ENCODE measurements around the gene RRBP1.

Gene RRBP1

GRCh38 chr20:17617212-17617867, 64.7 kb downstream of the RRBP1 start:
- DNase-seq: peak; percentile 75

GRCh38 chr20:17616480-17617211, 65.4 kb downstream of the RRBP1 start:
- no peak for DNase-seq

GRCh38 chr20:17615645-17616479, 66.2 kb downstream of the RRBP1 start:
- DNase-seq: no peak

GRCh38 chr20:17614812-17615644, 67.0 kb downstream of the RRBP1 start:
- no peak for DNase-seq

- no peak for DNase-seq
Observed at GRCh38 chr20:17614176-17614811, 67.7 kb downstream of the RRBP1 start.

- DNase-seq: no peak
Observed at GRCh38 chr20:17613328-17614175, 68.5 kb downstream of the RRBP1 start.

- DNase-seq: no peak
Observed at GRCh38 chr20:17612992-17613327, 69.1 kb downstream of the RRBP1 start.

GRCh38 chr20:17612287-17612991, 69.6 kb downstream of the RRBP1 start:
- no peak for DNase-seq

- no peak for DNase-seq
Observed at GRCh38 chr20:17611540-17612286, 70.3 kb downstream of the RRBP1 start.

GRCh38 chr20:17611290-17611539, 70.8 kb downstream of the RRBP1 start:
- DNase-seq: no peak

GRCh38 chr20:17610566-17611289, 71.3 kb downstream of the RRBP1 start:
- no peak for DNase-seq

- no peak for DNase-seq
Observed at GRCh38 chr20:17609811-17610377, 72.1 kb downstream of the RRBP1 start.

- DNase-seq: no peak
Observed at GRCh38 chr20:17608701-17609497, 73.1 kb downstream of the RRBP1 start.

GRCh38 chr20:17606001-17606400, 76.0 kb downstream of the RRBP1 start:
- no peak for DNase-seq

GRCh38 chr20:17605131-17605660, 76.8 kb downstream of the RRBP1 start:
- DNase-seq: no peak

GRCh38 chr20:17602493-17602892, 79.5 kb downstream of the RRBP1 start:
- no peak for DNase-seq

- DNase-seq: no peak
Observed at GRCh38 chr20:17601957-17602356, 80.1 kb downstream of the RRBP1 start.

- no peak for DNase-seq
Observed at GRCh38 chr20:17598013-17598550, 84.0 kb downstream of the RRBP1 start.
